Stimulated activated CD4-positive, alpha-beta T cell treated with anti-CD3 and anti-CD28 coated beads, Interleukin-12 subunit alpha, Interleukin-12 subunit beta, amount 100 ng/mL, for 4 hours (primary cell): ENCODE measurements around the gene VPS13D.
"Not testable (repeated sequence)": the region's sequence is repeated elsewhere in the genome, so short reads cannot be mapped to it uniquely, and the experiment has no call there.

Source experiments
- DNase-seq: peaks from one replicate; pipeline ENCODE4 v3.0.0-alpha.2; 2020

VPS13D gene

GRCh38 chr1:12456979-12457378, 227.1 kb downstream of the VPS13D start:
- DNase-seq: no peak

- no peak for DNase-seq
Observed at GRCh38 chr1:12457771-12458170, 227.9 kb downstream of the VPS13D start.

- no peak for DNase-seq
Observed at GRCh38 chr1:12458571-12458970, 228.7 kb downstream of the VPS13D start.

GRCh38 chr1:12460121-12460520, 230.3 kb downstream of the VPS13D start:
- no peak for DNase-seq

- DNase-seq: no peak
Observed at GRCh38 chr1:12460911-12461621, 231.2 kb downstream of the VPS13D start.

GRCh38 chr1:12461754-12462153, 231.9 kb downstream of the VPS13D start:
- DNase-seq: no peak

GRCh38 chr1:12462586-12462985, 232.8 kb downstream of the VPS13D start:
- DNase-seq: no peak

GRCh38 chr1:12464045-12464461, 234.2 kb downstream of the VPS13D start:
- no peak for DNase-seq

- no peak for DNase-seq
Observed at GRCh38 chr1:12464598-12465056, 234.8 kb downstream of the VPS13D start.

GRCh38 chr1:12465126-12465525, 235.3 kb downstream of the VPS13D start:
- no peak for DNase-seq

GRCh38 chr1:12466816-12467215, 237.0 kb downstream of the VPS13D start:
- DNase-seq: no peak

GRCh38 chr1:12467570-12468286, 237.9 kb downstream of the VPS13D start:
- no peak for DNase-seq

GRCh38 chr1:12468323-12468722, 238.5 kb downstream of the VPS13D start:
- no peak for DNase-seq

GRCh38 chr1:12469493-12469892, 239.7 kb downstream of the VPS13D start:
- no peak for DNase-seq

GRCh38 chr1:12469990-12470389, 240.2 kb downstream of the VPS13D start:
- DNase-seq: no peak

GRCh38 chr1:12470916-12471315, 241.1 kb downstream of the VPS13D start:
- DNase-seq: not testable (repeated sequence)

- no peak for DNase-seq
Observed at GRCh38 chr1:12472156-12472797, 242.4 kb downstream of the VPS13D start.

GRCh38 chr1:12472798-12473551, 243.1 kb downstream of the VPS13D start:
- DNase-seq: peak; percentile 69

GRCh38 chr1:12473596-12474362, 243.9 kb downstream of the VPS13D start:
- no peak for DNase-seq

- no peak for DNase-seq
Observed at GRCh38 chr1:12475101-12475500, 245.3 kb downstream of the VPS13D start.

- no peak for DNase-seq
Observed at GRCh38 chr1:12475530-12475934, 245.7 kb downstream of the VPS13D start.

GRCh38 chr1:12475947-12476346, 246.1 kb downstream of the VPS13D start:
- no peak for DNase-seq
